ENCODE measurements around the gene PGLYRP2.

GRCh38 chr19:15421721-15422260 lies 57.5 kb downstream of the PGLYRP2 start:
- TF ChIP-seq POLR2A (IDR thresholded peaks at IDR 0.05) (no peak), POLR2AphosphoS5 (IDR thresholded peaks at IDR 0.05) (no peak)

Measured in sigmoid colon (tissue), 4 donors.